Endothelial cell (in vitro differentiated cells): ENCODE results near the gene KRTAP2-3. TPM values are rescaled to one million over a fixed set of nuclear protein-coding genes. Genes with fewer than 3 reads are reported as not detected.
"Not testable (repeated sequence)": the region's sequence is repeated elsewhere in the genome, so short reads cannot be mapped to it uniquely, and the experiment has no call there.

Source experiments
- DNase-seq: peaks from one replicate; pipeline ENCODE4 v3.0.0; 2021; ENCODE audit warnings: low spot score
- H3K27ac Mint-ChIP-seq: one replicate; pipeline ENCODE4 v1.8.0; 2021; ENCODE audit warnings: mixed read lengths, inconsistent platforms; ENCODE audit not compliant: unreplicated experiment
- H3K27me3 Mint-ChIP-seq: one replicate; pipeline ENCODE4 v1.8.0; 2021; ENCODE audit warnings: mild to moderate bottlenecking, moderate library complexity, mixed read lengths, inconsistent platforms; ENCODE audit not compliant: unreplicated experiment
- H3K36me3 Mint-ChIP-seq: one replicate; pipeline ENCODE4 v1.8.0; 2021; ENCODE audit warnings: mild to moderate bottlenecking, low read depth, mixed read lengths, inconsistent platforms; ENCODE audit not compliant: unreplicated experiment
- H3K4me1 Mint-ChIP-seq: one replicate; pipeline ENCODE4 v1.8.0; 2021; ENCODE audit warnings: mild to moderate bottlenecking, mixed read lengths, inconsistent platforms; ENCODE audit not compliant: unreplicated experiment
- H3K4me3 Mint-ChIP-seq: one replicate; pipeline ENCODE4 v1.8.0; 2021; ENCODE audit warnings: mild to moderate bottlenecking, mixed read lengths, inconsistent platforms; ENCODE audit not compliant: unreplicated experiment
- H3K9me3 Mint-ChIP-seq: one replicate; pipeline ENCODE4 v1.8.0; 2021; ENCODE audit warnings: mixed read lengths, inconsistent platforms; ENCODE audit not compliant: unreplicated experiment
- CTCF ChIP-seq: fragments of 200-600 bp; sonication (generic); IDR thresholded peaks from one replicate; pipeline ENCODE4 v1.5.0; 2021; ENCODE audit warnings: antibody characterized with exemption; ENCODE audit not compliant: unreplicated experiment
- total RNA-seq: library from RNA; stranded (reverse); fragmentation: NEBNext Ultra II Directional; extraction: Animal tissue kit (Norgen Biotek cat#: 25700); gene quantifications from one replicate; pipeline ENCODE4 v1.2.1, GENCODE V29; 2021; ENCODE audit not compliant: unreplicated experiment

Gene KRTAP2-3
- total RNA-seq, 1 donor from 2014 or later = not detected

DNA sequence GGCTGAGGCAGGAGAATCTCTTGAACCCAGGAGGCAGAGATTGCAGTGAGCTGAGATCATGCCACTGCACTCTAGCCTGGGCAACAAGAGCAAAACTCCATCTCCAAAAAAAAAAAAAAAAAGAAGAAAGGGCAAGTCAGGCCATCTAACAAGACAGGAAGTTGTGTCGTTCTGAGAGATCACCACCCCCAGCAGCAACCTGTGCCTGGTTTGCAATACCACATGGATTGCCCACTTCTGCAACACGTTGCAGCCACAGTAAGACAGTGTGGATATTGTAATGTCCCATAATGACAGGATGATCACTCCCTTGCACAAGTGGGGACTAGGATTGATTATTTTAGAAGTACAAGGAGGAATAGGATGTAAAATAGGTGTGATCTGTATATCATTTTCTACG, 9.1 kb upstream of the KRTAP2-3 start:
- no peak for TF ChIP-seq CTCF
- Mint-ChIP-seq H3K27ac (no peak overlapping the region), H3K36me3 (no peaks in the 10 kb centered on the region), H3K4me3 (no peak overlapping the region), H3K27me3 (peaks cover 4% of the 10 kb centered on the region), H3K9me3 (no peaks in the 10 kb centered on the region), H3K4me1 (no peaks in the 10 kb centered on the region)
- no peak for DNase-seq

DNA sequence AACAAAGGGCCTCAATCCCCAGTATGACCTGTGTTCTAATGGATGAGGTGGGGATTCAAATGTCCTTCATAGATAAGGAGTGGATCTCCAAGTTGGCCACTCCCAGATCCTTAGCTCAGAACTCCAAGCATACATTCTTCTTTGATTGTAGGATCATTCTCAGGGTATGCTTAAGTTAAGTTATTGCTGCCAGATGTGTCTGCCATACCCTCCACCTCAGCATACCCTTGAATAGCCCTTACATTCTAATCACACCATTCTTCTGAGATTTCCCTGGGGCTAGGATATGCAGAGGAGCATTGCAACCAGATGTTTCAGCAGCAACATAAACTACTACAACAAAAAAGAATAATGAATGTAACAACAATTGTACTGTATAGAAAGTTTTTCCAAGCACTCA, 7.4 kb upstream of the KRTAP2-3 start:
- no peak for TF ChIP-seq CTCF
- Mint-ChIP-seq H3K4me1 (no peaks in the 10 kb centered on the region), H3K9me3 (no peaks in the 10 kb centered on the region), H3K4me3 (no peak overlapping the region), H3K27ac (no peak overlapping the region), H3K36me3 (no peaks in the 10 kb centered on the region), H3K27me3 (peaks cover 5% of the 10 kb centered on the region)
- no peak for DNase-seq

DNA sequence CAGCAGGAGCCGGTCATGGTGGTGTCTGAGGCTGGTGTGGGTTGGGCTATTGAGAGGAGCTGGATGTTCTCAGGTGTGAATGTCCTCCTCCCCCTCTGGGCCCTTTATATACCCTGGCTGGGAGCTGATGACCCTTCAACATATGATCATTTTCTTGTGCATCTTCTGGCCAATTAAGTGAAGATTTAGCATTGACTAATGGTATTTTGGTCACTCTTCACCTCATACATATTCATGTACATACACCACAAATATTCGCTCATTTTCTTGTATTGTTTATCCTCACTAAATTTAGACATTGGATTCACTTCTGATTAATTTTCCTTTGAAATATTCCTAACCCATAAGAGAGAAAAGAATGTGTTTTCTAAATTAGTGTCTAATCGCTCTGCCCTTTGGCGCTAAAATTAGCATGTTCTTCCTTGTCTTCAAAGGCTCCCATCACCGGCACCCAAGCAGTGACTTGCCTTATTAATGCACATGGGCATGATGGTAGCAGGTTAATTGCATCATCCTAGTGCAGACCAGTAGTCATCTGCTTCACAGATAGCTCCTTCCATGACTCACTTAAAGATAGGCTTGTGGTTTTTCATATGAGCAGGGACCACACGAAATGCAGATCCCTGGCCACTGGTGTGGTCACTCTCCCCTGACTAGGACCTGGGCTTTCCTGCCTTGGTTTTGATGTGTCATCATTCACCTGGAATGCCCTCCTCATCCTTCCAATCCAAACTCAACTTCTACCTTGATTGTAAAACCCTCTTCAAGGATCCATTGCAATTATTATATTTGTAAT, 6.1 kb upstream of the KRTAP2-3 start, which contains the start of gene KRTAP2-4:
TSS of gene KRTAP2-4 (minus strand) at position 51 of the 796 bp plus-strand sequence. CDS start at position 17, 34 bp downstream.
- no peak for TF ChIP-seq CTCF
- DNase-seq = no peak
- no peaks in the 10 kb centered on the region for H3K4me1 Mint-ChIP-seq
- no peak within 1 kb of the TSS for H3K27ac Mint-ChIP-seq
- H3K36me3 Mint-ChIP-seq = no peaks in the 10 kb centered on the region
- H3K4me3 Mint-ChIP-seq = no peak within 1 kb of the TSS
- peaks cover 1% of the 10 kb centered on the region for H3K27me3 Mint-ChIP-seq
- no peaks in the 10 kb centered on the region for H3K9me3 Mint-ChIP-seq

GRCh38 chr17:41065016-41065689, 5.2 kb upstream of the KRTAP2-3 start:
- not testable (repeated sequence) for H3K27ac Mint-ChIP-seq, H3K36me3 Mint-ChIP-seq, H3K4me3 Mint-ChIP-seq, H3K4me1 Mint-ChIP-seq, H3K9me3 Mint-ChIP-seq, H3K27me3 Mint-ChIP-seq, DNase-seq

- no peak for DNase-seq
- Mint-ChIP-seq H3K9me3 (no peaks in the 10 kb centered on the region), H3K4me1 (no peaks in the 10 kb centered on the region), H3K36me3 (no peaks in the 10 kb centered on the region), H3K27ac (no peak overlapping the region), H3K27me3 (peaks cover 1% of the 10 kb centered on the region), H3K4me3 (no peak overlapping the region)
- no peak for TF ChIP-seq CTCF
These were observed 4.4 kb upstream of the KRTAP2-3 start for GRCh38 chr17:41064301-41064700.
